PC-3 (cell line): Measurements from ENCODE around the gene SULF2.

Source experiments
- CTCF ChIP-seq: fragments of 300-600 bp; sonication (generic); conservative IDR thresholded peaks from 2 replicates; pipeline ENCODE4 v1.5.1; 2017; ENCODE audit warnings: antibody characterized with exemption, low read depth, mild to moderate bottlenecking, low read length
- EZH2 ChIP-seq: fragments of 300-600 bp; sonication (generic); IDR thresholded peaks from one replicate; pipeline ENCODE4 v1.6.1; 2017; ENCODE audit warnings: antibody characterized with exemption, mild to moderate bottlenecking, low read length; ENCODE audit not compliant: unreplicated experiment
- EZH2phosphoT487 ChIP-seq: fragments of 300-600 bp; sonication (generic); IDR thresholded peaks from 2 replicates; pipeline ENCODE4 v1.6.1; 2018; ENCODE audit warnings: mild to moderate bottlenecking, antibody characterized with exemption, low read length, borderline replicate concordance

GRCh38 chr20:47667086-47667485 is 118.2 kb downstream of the SULF2 start:
- TF ChIP-seq EZH2 (no peak), CTCF (no peak), EZH2phosphoT487 (no peak)
